HEK293 (cell line): ENCODE results near the gene OBSCN.

Experiments
- CTCF ChIA-PET: fragments of 350-600 bp; formaldehyde crosslinking; extraction: SDS; loops from one replicate; lab custom pipeline; 2021; ENCODE audit warnings: antibody characterized with exemption; lab: Yijun Ruan, JAX
- POLR2A ChIA-PET: fragments of 300-600 bp; formaldehyde crosslinking; extraction: SDS; loops from one replicate; lab custom pipeline; 2020; ENCODE audit warnings: antibody characterized with exemption, inconsistent platforms; lab: Yijun Ruan, JAX
- H3K27ac ChIP-seq: fragments of 200-500 bp; sonication (Bioruptor generic); 2 replicates; pipeline ENCODE4 v1.5.1; 2014; ENCODE audit warnings: low read depth, low read length, control low read depth, inconsistent platforms; ENCODE audit errors: extremely low read depth
- H3K36me3 ChIP-seq, 2 experiments: fragments of 200-500 bp in 1 of 2; sonication (Bioruptor generic) in 1 of 2; 1 replicate in 1 of 2; 2 replicates in 1 of 2; pipeline ENCODE4 v1.5.1; 2014 to 2017; ENCODE audit warnings: inconsistent platforms in 2 of 2, low read length in 2 of 2; ENCODE audit not compliant: control insufficient read depth in 2 of 2, insufficient read depth in 1 of 2
- H3K4me1 ChIP-seq: fragments of 200-500 bp; sonication (Bioruptor generic); 2 replicates; pipeline ENCODE4 v1.5.1; 2014; ENCODE audit warnings: mild to moderate bottlenecking, low read length, inconsistent platforms; ENCODE audit not compliant: control insufficient read depth, insufficient read depth
- H3K4me3 ChIP-seq: 2 replicates; pipeline ENCODE4 v1.5.1; 2011; ENCODE audit warnings: low read depth, mild to moderate bottlenecking, control low read depth, low read length, moderate library complexity
- H3K9me3 ChIP-seq: fragments of 200-500 bp; sonication (Bioruptor generic); 2 replicates; pipeline ENCODE4 v1.5.1; 2014; ENCODE audit warnings: low read depth, low read length, inconsistent platforms; ENCODE audit not compliant: control insufficient read depth, insufficient read depth
- MYNN ChIP-seq: fragments of 450-650 bp; formaldehyde crosslinking; IDR thresholded peaks from 2 replicates; pipeline ENCODE4 v1.5.1; 2016; ENCODE audit warnings: missing biosample characterization, missing genetic modification characterization, borderline replicate concordance
- PRDM2 ChIP-seq: fragments of 450-650 bp; formaldehyde crosslinking; IDR thresholded peaks from 2 replicates; pipeline ENCODE4 v1.5.1; 2016; ENCODE audit warnings: missing biosample characterization, missing genetic modification characterization, borderline replicate concordance
- ZBTB10 ChIP-seq: fragments of 450-650 bp; formaldehyde crosslinking; IDR thresholded peaks from 2 replicates; pipeline ENCODE4 v1.5.1; 2016; ENCODE audit warnings: missing biosample characterization, missing genetic modification characterization
- ZFHX2 ChIP-seq: fragments of 450-650 bp; formaldehyde crosslinking; conservative IDR thresholded peaks from 2 replicates; pipeline ENCODE4 v1.5.1; 2016; ENCODE audit warnings: missing biosample characterization, missing genetic modification characterization
- ZNF202 ChIP-seq: fragments of 450-650 bp; formaldehyde crosslinking; IDR thresholded peaks from 2 replicates; pipeline ENCODE4 v1.5.1; 2016; ENCODE audit warnings: missing biosample characterization, missing genetic modification characterization, borderline replicate concordance
- ZNF26 ChIP-seq: fragments of 450-650 bp; formaldehyde crosslinking; IDR thresholded peaks from 2 replicates; pipeline ENCODE4 v1.5.1; 2016; ENCODE audit warnings: missing biosample characterization, missing genetic modification characterization
- ZNF266 ChIP-seq: fragments of 450-650 bp; formaldehyde crosslinking; IDR thresholded peaks from 2 replicates; pipeline ENCODE4 v1.5.1; 2016; ENCODE audit warnings: missing biosample characterization, missing genetic modification characterization, low read depth
- ZNF324 ChIP-seq: fragments of 450-650 bp; formaldehyde crosslinking; IDR thresholded peaks from 2 replicates; pipeline ENCODE4 v1.5.1; 2016; ENCODE audit warnings: missing biosample characterization, missing genetic modification characterization
- ZNF521 ChIP-seq: fragments of 450-650 bp; formaldehyde crosslinking; IDR thresholded peaks from 2 replicates; pipeline ENCODE4 v1.5.1; 2017; ENCODE audit warnings: missing biosample characterization, mild to moderate bottlenecking, missing genetic modification characterization
- ZNF555 ChIP-seq: fragments of 450-650 bp; formaldehyde crosslinking; conservative IDR thresholded peaks from 2 replicates; pipeline ENCODE4 v1.5.1; 2017; ENCODE audit warnings: missing biosample characterization, mild to moderate bottlenecking, missing genetic modification characterization, inconsistent platforms
- ZNF561 ChIP-seq: fragments of 450-650 bp; IDR thresholded peaks from 2 replicates; pipeline ENCODE4 v1.5.1; 2018; ENCODE audit warnings: missing biosample characterization, missing genetic modification characterization, borderline replicate concordance
- ZNF621 ChIP-seq: fragments of 450-650 bp; formaldehyde crosslinking; IDR thresholded peaks from 2 replicates; pipeline ENCODE4 v1.5.1; 2017; ENCODE audit warnings: missing biosample characterization, missing genetic modification characterization
- ZNF624 ChIP-seq: fragments of 450-650 bp; formaldehyde crosslinking; IDR thresholded peaks from 2 replicates; pipeline ENCODE4 v1.5.1; 2017; ENCODE audit warnings: missing biosample characterization, missing genetic modification characterization
- ZNF664 ChIP-seq: fragments of 450-650 bp; formaldehyde crosslinking; IDR thresholded peaks from 2 replicates; pipeline ENCODE4 v1.5.1; 2016; ENCODE audit warnings: missing biosample characterization, missing genetic modification characterization
- ZNF701 ChIP-seq: fragments of 450-650 bp; formaldehyde crosslinking; IDR thresholded peaks from 2 replicates; pipeline ENCODE4 v1.5.1; 2016; ENCODE audit warnings: missing biosample characterization, missing genetic modification characterization
- ZNF768 ChIP-seq: fragments of 450-650 bp; formaldehyde crosslinking; IDR thresholded peaks from 2 replicates; pipeline ENCODE4 v1.5.1; 2018; ENCODE audit warnings: missing biosample characterization, mild to moderate bottlenecking, missing genetic modification characterization
- ZNF776 ChIP-seq: fragments of 450-650 bp; formaldehyde crosslinking; IDR thresholded peaks from 2 replicates; pipeline ENCODE4 v1.5.0; 2017; ENCODE audit warnings: missing biosample characterization, missing genetic modification characterization, borderline replicate concordance
- ZSCAN23 ChIP-seq: fragments of 450-650 bp; formaldehyde crosslinking; IDR thresholded peaks from 2 replicates; pipeline ENCODE4 v1.5.1; 2016; ENCODE audit warnings: missing biosample characterization, missing genetic modification characterization
- TF ChIP-seq, protein P1 (sequence below): fragments of 450-650 bp; formaldehyde crosslinking; optimal IDR thresholded peaks from 2 replicates; pipeline ENCODE3; 2016; ENCODE audit warnings: missing biosample characterization, mild to moderate bottlenecking, missing genetic modification characterization
- TF ChIP-seq, protein P2 (sequence below): fragments of 450-650 bp; formaldehyde crosslinking; IDR thresholded peaks from 2 replicates; pipeline ENCODE4 v1.5.1; 2017; ENCODE audit warnings: missing biosample characterization, missing genetic modification characterization
- TF ChIP-seq, protein P3 (sequence below): fragments of 450-650 bp; formaldehyde crosslinking; IDR thresholded peaks from 2 replicates; pipeline ENCODE4 v1.5.1; 2016; ENCODE audit warnings: missing biosample characterization, missing genetic modification characterization

OBSCN gene

GRCh38 chr1:228299211-228299610 is 91.4 kb downstream of the OBSCN start:
- no peaks in the 10 kb centered on the region for H3K4me1 ChIP-seq
- CTCF ChIA-PET: no interaction called here
- H3K4me3 ChIP-seq: no peak overlapping the region
- no peaks in the 10 kb centered on the region for H3K9me3 ChIP-seq
- POLR2A ChIA-PET: no interaction called here
- H3K36me3 ChIP-seq: peaks cover 0 to 10% of the 10 kb centered on the region in 2 experiments; a peak in 1 of 3 replicates
- no peak overlapping the region for H3K27ac ChIP-seq
- TF ChIP-seq PRDM2 (no peak), ZNF266 (tag by site-specific recombination) (no peak), ZNF621 (tag by site-specific recombination) (no peak), ZNF561 (no peak), MYNN (tag by site-specific recombination) (no peak), ZFHX2 (no peak), ZNF701 (tag by site-specific recombination) (no peak), ZNF555 (no peak), ZSCAN23 (tag by site-specific recombination) (no peak), ZNF324 (tag by site-specific recombination) (no peak), ZBTB10 (tag by site-specific recombination) (no peak)
- TF ChIP-seq, protein P1, sequence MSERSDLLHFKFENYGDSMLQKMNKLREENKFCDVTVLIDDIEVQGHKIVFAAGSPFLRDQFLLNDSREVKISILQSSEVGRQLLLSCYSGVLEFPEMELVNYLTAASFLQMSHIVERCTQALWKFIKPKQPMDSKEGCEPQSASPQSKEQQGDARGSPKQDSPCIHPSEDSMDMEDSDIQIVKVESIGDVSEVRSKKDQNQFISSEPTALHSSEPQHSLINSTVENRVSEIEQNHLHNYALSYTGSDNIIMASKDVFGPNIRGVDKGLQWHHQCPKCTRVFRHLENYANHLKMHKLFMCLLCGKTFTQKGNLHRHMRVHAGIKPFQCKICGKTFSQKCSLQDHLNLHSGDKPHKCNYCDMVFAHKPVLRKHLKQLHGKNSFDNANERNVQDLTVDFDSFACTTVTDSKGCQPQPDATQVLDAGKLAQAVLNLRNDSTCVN: no peak
- TF ChIP-seq, protein P2, sequence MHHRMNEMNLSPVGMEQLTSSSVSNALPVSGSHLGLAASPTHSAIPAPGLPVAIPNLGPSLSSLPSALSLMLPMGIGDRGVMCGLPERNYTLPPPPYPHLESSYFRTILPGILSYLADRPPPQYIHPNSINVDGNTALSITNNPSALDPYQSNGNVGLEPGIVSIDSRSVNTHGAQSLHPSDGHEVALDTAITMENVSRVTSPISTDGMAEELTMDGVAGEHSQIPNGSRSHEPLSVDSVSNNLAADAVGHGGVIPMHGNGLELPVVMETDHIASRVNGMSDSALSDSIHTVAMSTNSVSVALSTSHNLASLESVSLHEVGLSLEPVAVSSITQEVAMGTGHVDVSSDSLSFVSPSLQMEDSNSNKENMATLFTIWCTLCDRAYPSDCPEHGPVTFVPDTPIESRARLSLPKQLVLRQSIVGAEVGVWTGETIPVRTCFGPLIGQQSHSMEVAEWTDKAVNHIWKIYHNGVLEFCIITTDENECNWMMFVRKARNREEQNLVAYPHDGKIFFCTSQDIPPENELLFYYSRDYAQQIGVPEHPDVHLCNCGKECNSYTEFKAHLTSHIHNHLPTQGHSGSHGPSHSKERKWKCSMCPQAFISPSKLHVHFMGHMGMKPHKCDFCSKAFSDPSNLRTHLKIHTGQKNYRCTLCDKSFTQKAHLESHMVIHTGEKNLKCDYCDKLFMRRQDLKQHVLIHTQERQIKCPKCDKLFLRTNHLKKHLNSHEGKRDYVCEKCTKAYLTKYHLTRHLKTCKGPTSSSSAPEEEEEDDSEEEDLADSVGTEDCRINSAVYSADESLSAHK: no peak
- TF ChIP-seq, all 188 proteins: peak for 0

GRCh38 chr1:228299901-228300300 is 92.1 kb downstream of the OBSCN start:
- Histone ChIP-seq H3K4me3 (no peak overlapping the region), H3K9me3 (no peaks in the 10 kb centered on the region), H3K36me3 (peaks cover 0 to 10% of the 10 kb centered on the region in 2 experiments; a peak in 1 of 3 replicates), H3K27ac (no peak overlapping the region), H3K4me1 (no peaks in the 10 kb centered on the region)
- ChIA-PET CTCF (no interaction called here), POLR2A (no interaction called here)
- TF ChIP-seq, protein P3, sequence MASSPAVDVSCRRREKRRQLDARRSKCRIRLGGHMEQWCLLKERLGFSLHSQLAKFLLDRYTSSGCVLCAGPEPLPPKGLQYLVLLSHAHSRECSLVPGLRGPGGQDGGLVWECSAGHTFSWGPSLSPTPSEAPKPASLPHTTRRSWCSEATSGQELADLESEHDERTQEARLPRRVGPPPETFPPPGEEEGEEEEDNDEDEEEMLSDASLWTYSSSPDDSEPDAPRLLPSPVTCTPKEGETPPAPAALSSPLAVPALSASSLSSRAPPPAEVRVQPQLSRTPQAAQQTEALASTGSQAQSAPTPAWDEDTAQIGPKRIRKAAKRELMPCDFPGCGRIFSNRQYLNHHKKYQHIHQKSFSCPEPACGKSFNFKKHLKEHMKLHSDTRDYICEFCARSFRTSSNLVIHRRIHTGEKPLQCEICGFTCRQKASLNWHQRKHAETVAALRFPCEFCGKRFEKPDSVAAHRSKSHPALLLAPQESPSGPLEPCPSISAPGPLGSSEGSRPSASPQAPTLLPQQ (tag by site-specific recombination): no peak
- no peak for TF ChIP-seq ZNF202 (tag by site-specific recombination)
- TF ChIP-seq ZNF624 (tag by site-specific recombination): no peak
- TF ChIP-seq ZNF664: no peak
- no peak for TF ChIP-seq ZNF776
- TF ChIP-seq ZNF521 (tag by site-specific recombination): no peak
- no peak for TF ChIP-seq ZNF26 (tag by site-specific recombination)
- TF ChIP-seq ZNF768 (tag by site-specific recombination): no peak
